Kasumi-1 (cell line): ENCODE results near the gene BAD.
"Not testable (repeated sequence)": the region's sequence is repeated elsewhere in the genome, so short reads cannot be mapped to it uniquely, and the experiment has no call there.

Experiments used
- DNase-seq, 2 experiments: peaks; one replicate each; lab custom pipeline; 2025; lab: John Stamatoyannopoulos, UW

BAD gene

GRCh38 chr11:64314805-64315561 lies 30.5 kb upstream of the BAD start:
- no peak for DNase-seq

GRCh38 chr11:64314146-64314804 lies 29.8 kb upstream of the BAD start:
- DNase-seq: no peak

GRCh38 chr11:64313491-64314145 lies 29.2 kb upstream of the BAD start:
- no peak for DNase-seq

GRCh38 chr11:64312947-64313346 lies 28.5 kb upstream of the BAD start:
- DNase-seq: no peak

GRCh38 chr11:64307795-64308194 lies 23.3 kb upstream of the BAD start:
- DNase-seq: not testable (repeated sequence)

GRCh38 chr11:64306876-64307622 lies 22.6 kb upstream of the BAD start:
- DNase-seq: no peak

- DNase-seq: no peak
Observed at GRCh38 chr11:64306563-64306875, 22.1 kb upstream of the BAD start.

- DNase-seq: peak; percentile 63 to 80
Observed at GRCh38 chr11:64305691-64306562, 21.5 kb upstream of the BAD start.

GRCh38 chr11:64305075-64305690 lies 20.7 kb upstream of the BAD start, which contains the start of gene ESRRA:
Gene ESRRA (plus strand): TSS chr11:64305524. CDS start chr11:64307180, 1,656 bp downstream.
- peak; percentile 99 for DNase-seq

GRCh38 chr11:64304316-64305072 lies 20.0 kb upstream of the BAD start:
- DNase-seq: peak; percentile 92 to 97

GRCh38 chr11:64304032-64304315 lies 19.5 kb upstream of the BAD start:
- no peak for DNase-seq

GRCh38 chr11:64303109-64304031 lies 18.9 kb upstream of the BAD start:
- DNase-seq: no peak

GRCh38 chr11:64299847-64300648 lies 15.6 kb upstream of the BAD start, which contains the start of gene CATSPERZ:
Gene CATSPERZ (plus strand): TSS chr11:64300358. CDS start chr11:64300411, 53 bp downstream.
- no peak for DNase-seq

- DNase-seq: no peak
Observed at GRCh38 chr11:64298966-64299846, 14.7 kb upstream of the BAD start.

- no peak for DNase-seq
Observed at GRCh38 chr11:64297699-64298358, 13.4 kb upstream of the BAD start.

GRCh38 chr11:64296830-64297698 lies 12.6 kb upstream of the BAD start:
- no peak for DNase-seq
